NCI-H82 (cell line): ENCODE measurements around the gene DAPK1.

Source experiments
- DNase-seq: peaks from one replicate; lab custom pipeline; 2025; lab: John Stamatoyannopoulos, UW

Gene DAPK1

DNA sequence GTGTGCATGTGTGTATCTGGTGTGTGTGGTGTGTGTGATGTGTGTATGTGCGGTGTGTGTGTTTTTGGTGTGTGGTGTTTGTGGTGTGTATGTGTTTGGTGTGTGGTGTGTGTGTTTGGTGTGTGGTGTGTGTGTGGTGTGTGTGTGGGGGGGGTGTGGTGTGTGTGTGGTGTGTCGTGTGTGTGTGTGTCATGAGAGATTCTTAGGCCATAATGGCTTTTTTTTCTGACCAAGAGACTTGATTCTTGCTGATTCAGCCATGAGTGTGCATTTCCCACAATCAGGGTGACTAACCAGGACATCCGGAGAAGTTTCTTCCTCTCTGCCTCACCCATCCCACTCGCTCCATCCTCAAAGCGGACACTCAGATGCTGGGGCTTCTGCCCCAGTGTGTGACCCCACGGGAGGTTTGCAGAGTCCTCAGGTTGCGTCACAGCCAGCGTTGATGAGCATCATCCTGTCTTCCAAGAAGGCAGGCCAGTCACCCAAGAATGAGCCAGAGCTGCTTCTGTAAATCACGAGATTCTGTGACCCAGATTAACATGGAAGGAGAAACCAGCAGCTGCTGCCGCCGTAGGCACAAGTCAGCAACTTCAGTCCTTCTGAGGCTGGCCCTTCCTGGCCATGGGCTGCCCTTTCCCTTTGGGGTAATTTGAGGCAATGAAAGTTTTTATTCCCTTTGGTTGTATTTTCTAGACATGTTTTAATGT is 215.8 kb downstream of the DAPK1 start:
- DNase-seq: peak; percentile 53

DNA sequence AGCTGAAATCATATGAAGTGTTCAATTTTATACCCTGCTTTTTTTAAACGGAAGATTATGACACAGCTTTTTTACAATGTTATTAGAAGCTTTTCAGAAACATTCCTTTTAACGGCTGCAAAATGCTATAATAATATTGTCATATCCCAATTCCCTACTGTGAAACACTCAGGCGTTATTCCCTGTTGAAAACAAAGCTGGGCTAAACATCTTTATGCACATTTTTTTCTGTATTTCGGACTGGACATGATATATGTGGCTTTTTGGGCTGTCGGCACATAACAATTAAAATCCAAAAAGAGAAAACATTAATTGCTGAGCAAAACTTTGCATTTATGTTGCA is 216.3 kb downstream of the DAPK1 start:
- DNase-seq: no peak

- no peak for DNase-seq
Measured at GRCh38 chr9:87714819-87715218, 217.2 kb downstream of the DAPK1 start.

GRCh38 chr9:87716141-87716540 is 218.5 kb downstream of the DAPK1 start:
- no peak for DNase-seq

GRCh38 chr9:87717456-87717855 is 219.8 kb downstream of the DAPK1 start:
- no peak for DNase-seq

GRCh38 chr9:87718231-87718630 is 220.6 kb downstream of the DAPK1 start:
- no peak for DNase-seq

DNA sequence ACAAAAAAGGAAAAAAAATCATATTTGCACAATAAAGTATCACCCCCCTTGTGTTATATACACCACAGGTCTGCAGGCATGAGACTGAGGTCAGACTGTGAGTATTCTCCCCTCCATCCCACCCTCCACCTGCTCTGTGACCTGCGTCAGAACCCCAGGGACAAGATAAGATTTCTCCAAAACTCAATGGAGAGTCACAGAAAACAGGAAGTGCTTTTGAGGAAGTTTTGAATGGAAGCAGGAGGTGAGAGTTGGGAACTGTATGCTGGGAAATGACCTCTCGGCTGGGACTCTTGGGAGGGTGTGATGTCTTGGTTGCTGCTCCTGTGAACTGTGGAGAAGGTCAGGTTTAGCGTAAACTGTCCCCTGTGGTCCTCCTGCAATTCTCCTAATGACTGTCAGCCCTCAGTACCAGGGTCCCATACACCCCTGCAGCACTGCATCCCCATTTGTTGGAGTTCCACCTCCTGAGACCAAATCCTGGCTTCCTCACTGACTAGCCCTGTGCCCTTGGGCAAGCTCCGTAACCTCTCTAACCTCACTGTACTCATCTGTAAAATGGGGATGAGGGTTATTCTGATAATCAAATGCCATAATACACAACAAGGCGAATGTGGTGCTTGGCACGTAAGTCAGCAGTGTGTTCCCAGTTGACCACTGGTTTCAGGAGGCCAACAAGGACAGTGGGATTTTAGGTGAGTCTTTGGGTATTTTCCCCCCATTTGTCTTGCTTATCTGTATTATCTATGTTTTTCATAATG is 221.4 kb downstream of the DAPK1 start:
- no peak for DNase-seq

- DNase-seq: no peak
Measured at GRCh38 chr9:87720173-87720572, 222.5 kb downstream of the DAPK1 start.

- DNase-seq: no peak
Measured at GRCh38 chr9:87722393-87723088, 224.9 kb downstream of the DAPK1 start.

DNA sequence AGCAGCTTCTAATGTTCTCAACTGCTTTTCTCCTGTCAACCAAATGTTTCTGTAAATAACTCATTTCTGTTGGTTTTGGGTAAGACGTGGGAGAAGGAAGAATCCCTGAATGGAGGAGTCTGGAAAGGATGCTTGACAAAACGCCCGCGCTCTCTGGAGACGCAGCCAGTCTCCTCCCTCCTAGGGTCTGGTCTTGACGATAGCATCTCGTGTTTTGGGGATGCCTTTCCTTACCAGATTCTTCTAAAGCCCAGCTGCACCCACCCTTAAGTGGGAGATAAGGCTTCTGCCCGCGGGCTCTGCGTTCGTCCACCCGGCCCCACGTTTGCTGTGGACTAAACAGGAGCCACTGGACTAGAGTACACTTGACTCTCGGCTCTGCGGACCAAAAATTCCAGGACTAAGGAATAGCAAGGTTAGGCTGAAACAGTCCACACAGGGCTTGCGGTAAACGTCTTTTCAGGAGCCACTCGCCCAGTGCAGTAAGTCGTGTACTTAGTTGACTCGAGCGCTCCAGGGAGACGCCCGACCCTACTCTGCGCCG is 227.8 kb downstream of the DAPK1 start:
- DNase-seq: no peak

DNA sequence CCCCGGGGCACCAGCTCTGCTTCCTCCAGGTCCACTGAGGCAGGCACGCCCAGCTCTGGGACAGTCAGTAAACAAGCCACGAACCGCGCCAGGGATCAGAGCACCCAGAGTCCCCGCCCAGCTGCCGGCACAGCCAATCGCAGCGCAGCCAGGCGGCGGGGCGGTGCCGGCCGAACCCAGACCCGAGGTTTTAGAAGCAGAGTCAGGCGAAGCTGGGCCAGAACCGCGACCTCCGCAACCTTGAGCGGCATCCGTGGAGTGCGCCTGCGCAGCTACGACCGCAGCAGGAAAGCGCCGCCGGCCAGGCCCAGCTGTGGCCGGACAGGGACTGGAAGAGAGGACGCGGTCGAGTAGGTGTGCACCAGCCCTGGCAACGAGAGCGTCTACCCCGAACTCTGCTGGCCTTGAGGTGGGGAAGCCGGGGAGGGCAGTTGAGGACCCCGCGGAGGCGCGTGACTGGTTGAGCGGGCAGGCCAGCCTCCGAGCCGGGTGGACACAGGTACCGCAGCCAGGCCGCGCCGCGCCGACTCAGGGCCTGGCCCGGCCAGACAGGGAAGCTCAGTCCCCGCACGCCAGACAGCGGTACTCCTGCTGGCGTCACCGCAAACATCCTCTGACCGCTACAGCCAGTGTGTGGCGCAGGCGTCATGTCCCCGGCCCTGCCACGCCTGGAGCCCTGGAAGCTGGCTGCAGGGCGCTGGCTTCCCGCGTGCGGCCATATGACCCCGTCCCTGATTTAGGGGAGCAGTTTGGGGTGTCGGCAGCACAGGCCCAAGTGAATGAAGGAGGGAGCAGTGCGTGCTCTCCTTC is 228.4 kb downstream of the DAPK1 start, which contains the start of gene CTSL:
TSS of gene CTSL (plus strand) at position 220 of the 810 bp plus-strand sequence. CDS start 1,485 bp downstream, outside the sequence.
- DNase-seq: peak; percentile 78

DNA sequence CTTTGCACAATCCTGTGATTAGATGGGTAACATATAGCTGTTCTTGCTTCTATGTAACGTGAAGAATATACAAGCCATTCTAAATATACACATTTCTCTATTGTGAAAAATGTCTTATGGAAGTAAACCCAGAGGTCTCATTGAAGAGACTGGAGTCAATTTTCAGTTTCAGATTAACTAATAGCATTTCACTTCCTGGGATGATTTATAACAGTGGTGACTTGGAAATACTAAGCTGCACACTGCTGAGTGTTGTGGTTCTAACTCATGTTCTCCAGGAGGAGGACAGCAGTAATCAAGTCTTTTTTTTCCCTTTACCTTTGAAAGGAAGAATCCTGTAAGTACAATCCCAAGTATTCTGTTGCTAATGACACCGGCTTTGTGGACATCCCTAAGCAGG is 231.6 kb downstream of the DAPK1 start:
- DNase-seq: no peak

DNA sequence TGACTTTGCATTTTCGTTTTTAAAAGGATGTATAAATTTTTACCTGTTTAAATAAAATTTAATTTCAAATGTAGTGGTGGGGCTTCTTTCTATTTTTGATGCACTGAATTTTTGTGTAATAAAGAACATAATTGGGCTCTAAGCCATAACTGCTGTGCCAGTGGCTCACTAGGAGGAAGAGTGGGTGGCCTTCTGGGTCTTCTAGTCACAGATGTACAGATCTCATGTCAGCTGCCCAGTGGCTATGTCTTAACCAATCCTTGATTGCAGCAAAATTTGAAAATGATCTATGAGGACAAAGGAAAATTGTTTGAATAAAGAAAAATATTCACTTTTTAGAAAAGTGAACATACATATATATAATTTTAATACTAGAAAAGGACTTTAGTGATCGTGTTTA is 233.7 kb downstream of the DAPK1 start:
- DNase-seq: no peak

- no peak for DNase-seq
Measured at GRCh38 chr9:87732344-87732743, 234.7 kb downstream of the DAPK1 start.

DNA sequence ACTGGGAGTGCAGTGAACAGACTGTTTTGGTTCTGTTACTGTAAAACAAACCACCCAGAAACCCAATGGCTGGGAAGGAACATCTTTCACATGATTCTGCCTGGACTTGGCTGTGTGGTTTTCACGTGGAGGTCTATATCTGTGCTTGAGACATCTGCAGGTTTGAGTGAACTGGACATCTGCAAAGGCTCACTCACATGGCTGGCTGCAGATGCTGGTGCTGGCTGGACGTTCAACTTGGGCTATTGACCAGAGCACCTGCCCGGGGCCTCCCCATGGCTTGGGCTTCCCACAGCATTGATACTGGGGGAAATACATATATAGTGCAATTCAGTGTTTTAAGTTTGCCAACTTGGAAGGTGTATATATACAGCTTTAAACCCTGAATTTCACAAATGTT is 235.1 kb downstream of the DAPK1 start:
- no peak for DNase-seq

GRCh38 chr9:87733273-87734052 is 235.8 kb downstream of the DAPK1 start:
- no peak for DNase-seq

GRCh38 chr9:87734106-87734505 is 236.4 kb downstream of the DAPK1 start:
- no peak for DNase-seq

DNA sequence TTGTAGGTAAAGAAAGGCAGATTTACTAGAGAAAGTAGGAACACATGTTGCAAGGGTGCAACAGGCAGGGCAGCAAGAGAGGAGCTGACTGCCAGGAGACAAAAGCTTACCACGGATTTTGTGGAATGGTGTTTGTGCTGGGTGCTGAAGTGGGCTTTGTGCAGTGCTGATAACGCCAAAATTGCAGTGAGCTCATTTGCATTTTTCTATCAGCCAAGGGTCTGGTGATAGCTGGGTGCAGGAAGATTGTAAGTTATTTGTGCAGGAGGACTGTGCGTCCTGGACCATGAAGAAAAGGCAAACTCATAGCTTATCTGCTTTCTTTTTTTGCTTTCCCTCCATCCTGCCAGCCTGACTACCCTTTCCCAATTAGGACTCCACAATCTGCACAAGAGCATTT is 241.9 kb downstream of the DAPK1 start:
- DNase-seq: no peak

DNA sequence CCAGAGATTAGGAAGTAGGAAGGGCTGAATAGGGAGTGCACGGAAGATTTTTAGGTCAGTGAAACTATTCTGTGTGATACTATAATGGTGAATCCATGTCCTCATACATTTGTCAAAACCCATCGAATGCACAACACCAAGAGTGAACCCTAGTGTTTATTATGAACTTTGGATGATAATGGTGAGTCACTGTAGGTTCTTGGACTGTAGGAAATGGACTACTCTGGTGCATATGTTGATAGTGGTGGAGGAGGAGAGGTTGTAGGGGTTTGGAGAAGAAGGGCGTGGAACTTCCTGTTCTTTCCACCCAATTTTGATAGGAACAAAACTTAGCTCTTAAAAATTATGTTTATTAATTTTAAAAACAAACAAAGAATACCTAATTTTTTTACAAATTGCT is 242.5 kb downstream of the DAPK1 start:
- DNase-seq: no peak

DNA sequence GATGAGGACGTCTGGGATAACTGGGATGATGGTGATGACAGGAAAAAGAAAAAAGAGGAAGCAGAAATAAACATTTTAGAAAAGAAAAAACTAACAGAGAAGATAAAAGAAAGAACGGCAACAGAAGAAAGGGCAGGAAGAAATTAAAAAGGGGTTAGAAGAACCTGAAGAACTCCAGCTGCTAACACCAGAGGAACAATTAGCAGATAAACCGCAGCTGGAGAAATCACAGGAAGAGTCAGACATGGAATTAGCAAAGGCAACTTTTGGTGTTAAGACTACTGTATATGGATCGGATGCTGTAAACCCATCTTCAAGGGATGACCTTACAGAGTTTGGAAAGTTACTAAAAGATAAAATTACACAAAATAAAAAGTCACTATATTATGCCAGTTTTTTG is 243.7 kb downstream of the DAPK1 start:
- no peak for DNase-seq

DNA sequence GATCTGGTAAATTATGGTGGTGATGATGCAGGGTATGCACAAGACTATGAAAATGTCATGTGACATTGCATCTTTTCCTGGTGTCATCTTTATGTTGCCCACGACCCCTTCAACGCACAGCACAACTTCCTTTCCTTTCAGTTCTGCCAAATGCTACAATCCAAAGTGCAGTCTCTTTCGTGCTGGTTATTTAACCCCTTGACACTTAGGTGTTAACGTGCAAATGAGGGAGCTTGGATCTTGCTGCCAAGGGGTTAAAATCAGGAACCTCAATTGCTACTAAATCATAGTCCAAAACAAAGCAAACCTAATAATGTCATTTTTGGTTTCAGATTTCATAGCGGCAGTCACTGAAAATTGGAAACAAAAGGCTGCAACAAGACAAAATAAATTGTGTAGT is 244.2 kb downstream of the DAPK1 start:
- no peak for DNase-seq
